ENCODE measurements around the gene NFKBIA. TPM values are rescaled to one million over a fixed set of nuclear protein-coding genes. Genes with fewer than 3 reads are reported as not detected.
A peak's percentile ranks its signal among the peaks of the same experiment; 100 is the strongest.
"Not testable (repeated sequence)": the region's sequence is repeated elsewhere in the genome, so short reads cannot be mapped to it uniquely, and the experiment has no call there.

The NFKBIA gene
- total and polyA plus RNA-seq, 7 donors: 95.5 to 340 (median 258) TPM

GRCh38 chr14:35384455-35385041 lies 20.0 kb downstream of the NFKBIA start:
- TF ChIP-seq POLR2A (IDR thresholded peaks at IDR 0.05): no peak
- peak in 3 of 4 experiments; percentile 27 to 39 (median 30) for TF ChIP-seq CTCF (IDR thresholded peaks at IDR 0.05)
- peak; percentile 81 to 93 (median 88) for TF ChIP-seq EP300 (IDR thresholded peaks at IDR 0.05)
- peak; percentile 89 to 93 (median 92) for TF ChIP-seq POLR2AphosphoS5 (IDR thresholded peaks at IDR 0.05)
- no peaks in the 10 kb centered on the region for H3K36me3 ChIP-seq
- peak; percentile 96 for DNase-seq
- WGBS, 2 donors: 54 to 63% methylated on average over 11 of the region's 11 CpGs
- peaks cover 5 to 44% (median 43%) of the 10 kb centered on the region in 4 donors for H3K4me1 ChIP-seq
- H3K27me3 ChIP-seq: no peaks in the 10 kb centered on the region
- intact Hi-C loops (cut with DNase I): loop anchor here (1.0 to 5.0 kb wide), 4 partner anchors 19 to 92 kb away; partner anchors contain the start of gene PSMA6
- H3K27ac ChIP-seq: peak overlapping the region; percentile 91 to 97 (median 94)
- H3K9me3 ChIP-seq: no peaks in the 10 kb centered on the region
- peak overlapping the region in 2 of 4 donors; percentile 10 to 33 for H3K4me3 ChIP-seq

DNA sequence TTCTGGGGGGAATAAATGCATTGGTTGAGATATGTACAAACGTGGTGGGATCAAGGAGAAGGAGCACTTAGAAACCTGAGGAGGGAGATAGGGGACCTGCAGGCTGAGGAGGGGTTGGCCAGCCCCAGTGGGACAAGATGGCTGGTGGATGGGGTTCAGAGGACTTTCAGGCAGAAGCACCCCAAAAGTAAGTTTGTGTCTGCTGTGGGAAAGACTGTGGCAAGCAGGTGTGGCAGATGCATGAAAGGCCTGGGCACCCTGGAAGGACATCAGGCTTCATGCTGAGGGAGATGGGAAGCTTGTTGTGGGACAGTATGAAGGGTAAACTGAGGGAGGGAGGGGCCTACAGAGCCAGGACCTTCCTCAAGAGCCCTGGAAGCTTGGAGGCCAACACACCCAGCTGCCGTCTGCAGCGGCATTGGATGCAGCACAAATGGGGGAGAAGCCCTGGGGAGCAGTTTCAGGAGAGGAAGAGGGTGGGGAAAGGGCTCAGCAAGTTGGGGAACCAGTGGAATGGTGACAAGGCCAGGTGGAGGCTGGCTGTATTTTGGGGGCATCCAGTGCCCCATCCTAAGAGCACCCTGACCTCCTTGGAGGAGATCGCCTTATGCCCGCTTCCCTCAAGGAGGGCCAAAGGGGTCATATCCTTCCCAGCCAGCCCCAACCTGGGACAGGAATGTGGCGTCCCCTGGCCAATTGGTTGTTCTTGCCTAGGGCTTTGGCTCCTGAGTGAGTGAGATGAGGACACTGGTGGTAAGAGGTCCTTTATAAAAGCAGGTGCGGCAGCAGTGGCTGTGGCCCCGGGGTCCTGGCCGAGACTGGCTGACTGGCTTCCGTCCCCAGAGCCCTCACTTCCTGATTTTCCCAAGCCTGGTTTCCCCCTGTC lies 20.7 kb downstream of the NFKBIA start:
- intact Hi-C loops (cut with DNase I): no loop called here
- TF ChIP-seq POLR2AphosphoS5 (IDR thresholded peaks at IDR 0.05): no peak
- TF ChIP-seq CTCF (IDR thresholded peaks at IDR 0.05): no peak
- no peak for TF ChIP-seq EP300 (IDR thresholded peaks at IDR 0.05)
- TF ChIP-seq POLR2A (IDR thresholded peaks at IDR 0.05): no peak
- Histone ChIP-seq H3K4me3 (peak overlapping the region in 1 of 4 donors; percentile 10), H3K9me3 (no peaks in the 10 kb centered on the region), H3K27ac (peak overlapping the region; percentile 91 to 97 (median 94)), H3K36me3 (no peaks in the 10 kb centered on the region), H3K27me3 (no peaks in the 10 kb centered on the region), H3K4me1 (peaks cover 5 to 44% (median 43%) of the 10 kb centered on the region in 4 donors)
- DNase-seq: no peak
- WGBS, 2 donors: 86 to 93% methylated on average over 10 of the region's 10 CpGs

DNA sequence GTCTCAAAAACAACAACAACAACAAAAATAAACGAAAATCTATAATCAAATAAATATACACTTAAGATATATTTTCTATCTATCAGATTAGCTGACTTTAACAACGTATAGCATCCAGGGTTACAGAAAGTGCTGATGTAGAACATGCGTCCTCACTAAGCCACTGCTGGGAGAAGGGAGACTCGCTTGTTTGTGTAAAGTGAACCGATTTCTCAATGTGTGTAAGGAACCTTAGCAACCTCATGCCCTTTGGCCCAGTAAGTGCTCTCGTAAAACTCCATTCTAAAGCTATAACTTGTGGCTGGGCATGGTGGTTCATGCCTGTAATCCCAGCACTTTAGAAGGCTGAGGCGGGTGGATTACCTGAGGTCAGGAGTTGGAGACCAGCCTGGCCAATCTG lies 23.8 kb downstream of the NFKBIA start:
- DNase-seq: no peak
- intact Hi-C loops (cut with DNase I): no loop called here
- TF ChIP-seq POLR2A (IDR thresholded peaks at IDR 0.05): no peak
- no peak for TF ChIP-seq CTCF (IDR thresholded peaks at IDR 0.05)
- no peak for TF ChIP-seq POLR2AphosphoS5 (IDR thresholded peaks at IDR 0.05)
- no peak for TF ChIP-seq EP300 (IDR thresholded peaks at IDR 0.05)
- H3K27me3 ChIP-seq: no peaks in the 10 kb centered on the region
- H3K4me1 ChIP-seq: peaks cover 1 to 28% (median 27%) of the 10 kb centered on the region in 4 donors
- H3K4me3 ChIP-seq: no peak overlapping the region
- WGBS, 2 donors: 13 to 62% methylated on average over 7 of the region's 7 CpGs
- H3K9me3 ChIP-seq: no peaks in the 10 kb centered on the region
- no peaks in the 10 kb centered on the region for H3K36me3 ChIP-seq
- peak overlapping the region; percentile 1 to 37 (median 11) for H3K27ac ChIP-seq

- DNase-seq; intact Hi-C loops (cut with DNase I); H3K9me3 ChIP-seq; H3K4me3 ChIP-seq; H3K27me3 ChIP-seq; H3K36me3 ChIP-seq: not testable (repeated sequence)
- WGBS, 2 donors: 48 to 81% methylated on average over 9 of the region's 9 CpGs
- Histone ChIP-seq H3K27ac (peak overlapping the region in 1 of 4 donors; percentile 59), H3K4me1 (peaks cover 0 to 19% (median 18%) of the 10 kb centered on the region in 4 donors)
Observed at GRCh38 chr14:35379234-35379933, 25.2 kb downstream of the NFKBIA start.

Measured in sigmoid colon (tissue), 7 donors.